Body of pancreas (tissue), 4 donors: ENCODE results near the gene LOXL3. TPM values are rescaled to one million over a fixed set of nuclear protein-coding genes. Genes with fewer than 3 reads are reported as not detected.

Source experiments
- ATAC-seq: fragments of 150-250 bp; one replicate; pipeline ENCODE4 v1.9.1; 2016
- DNase-seq, 4 donors: peaks; one replicate each; pipeline ENCODE4 v3.0.0-alpha.2; 2019
- H3K27ac ChIP-seq, 4 donors: fragments of 200-600 bp; sonication (generic); 1 replicate in 3 of 4; 2 replicates in 1 of 4; pipeline versions ENCODE4 v1.5.1 to v1.6.1; 2016 to 2019; ENCODE audit warnings: mild to moderate bottlenecking in 1 of 4, mixed read lengths in 1 of 4, moderate library complexity in 1 of 4
- H3K27me3 ChIP-seq, 2 donors: fragments of 200-600 bp; sonication (generic); one replicate each; pipeline ENCODE4 v1.6.0; 2016; ENCODE audit warnings: mild to moderate bottlenecking in 1 of 2
- H3K36me3 ChIP-seq, 2 donors: fragments of 200-600 bp; sonication (generic); replicated peaks in 1 of 2; 2 replicates each; pipeline ENCODE4 v1.5.1; 2016; ENCODE audit warnings: low read depth in 2 of 2; ENCODE audit not compliant: insufficient read depth in 1 of 2
- H3K4me1 ChIP-seq: fragments of 200-600 bp; sonication (generic); one replicate; pipeline ENCODE4 v1.6.0; 2016
- H3K4me3 ChIP-seq, 2 donors: fragments of 200-600 bp; sonication (generic); 1 replicate in 1 of 2; 2 replicates in 1 of 2; pipeline ENCODE4 v1.5.1; 2016 to 2019
- H3K9me3 ChIP-seq, 3 donors: fragments of 200-600 bp; sonication (generic); 1 replicate in 2 of 3; 2 replicates in 1 of 3; pipeline ENCODE4 v1.5.1; 2016
- CTCF ChIP-seq, 7 experiments: fragments of 450-650 bp in 4 of 7; fragments of 200-600 bp in 3 of 7; sonication (generic) in 3 of 7; IDR thresholded peaks; one replicate each; pipeline ENCODE4 v1.5.1; 2016 to 2019; ENCODE audit warnings: antibody characterized with exemption in 7 of 7
- POLR2A ChIP-seq, 3 donors: fragments of 450-650 bp; IDR thresholded peaks; one replicate each; pipeline ENCODE4 v1.6.1; 2016; ENCODE audit warnings: antibody characterized with exemption in 3 of 3, mild to moderate bottlenecking in 2 of 3
- WGBS, 2 donors: methylation state at CpG; one replicate each; pipeline ENCODE4 v1.1.5; 2017; 5-methylcytosine and 5-hydroxymethylcytosine counted together
- intact Hi-C: fragments of 100-400 bp; cut with DNase I; formaldehyde crosslinking; loops from one replicate; pipeline ENCODE4 v1.15.1; 2023
- total RNA-seq, 2 donors: library from RNA; depleted of rRNA; stranded (reverse); fragments of >200 nt; gene quantifications; one replicate each; pipeline ENCODE4 v1.1.0, GENCODE V29; 2016

Gene LOXL3
- total RNA-seq, 2 donors from 2014 or later: 0.33 to 3.1 TPM

GRCh38 chr2:74493546-74493945, 60.2 kb downstream of the LOXL3 start:
- H3K36me3 ChIP-seq: peaks cover 0 to 28% of the 10 kb centered on the region in 2 donors
- ATAC-seq: no peak

DNA sequence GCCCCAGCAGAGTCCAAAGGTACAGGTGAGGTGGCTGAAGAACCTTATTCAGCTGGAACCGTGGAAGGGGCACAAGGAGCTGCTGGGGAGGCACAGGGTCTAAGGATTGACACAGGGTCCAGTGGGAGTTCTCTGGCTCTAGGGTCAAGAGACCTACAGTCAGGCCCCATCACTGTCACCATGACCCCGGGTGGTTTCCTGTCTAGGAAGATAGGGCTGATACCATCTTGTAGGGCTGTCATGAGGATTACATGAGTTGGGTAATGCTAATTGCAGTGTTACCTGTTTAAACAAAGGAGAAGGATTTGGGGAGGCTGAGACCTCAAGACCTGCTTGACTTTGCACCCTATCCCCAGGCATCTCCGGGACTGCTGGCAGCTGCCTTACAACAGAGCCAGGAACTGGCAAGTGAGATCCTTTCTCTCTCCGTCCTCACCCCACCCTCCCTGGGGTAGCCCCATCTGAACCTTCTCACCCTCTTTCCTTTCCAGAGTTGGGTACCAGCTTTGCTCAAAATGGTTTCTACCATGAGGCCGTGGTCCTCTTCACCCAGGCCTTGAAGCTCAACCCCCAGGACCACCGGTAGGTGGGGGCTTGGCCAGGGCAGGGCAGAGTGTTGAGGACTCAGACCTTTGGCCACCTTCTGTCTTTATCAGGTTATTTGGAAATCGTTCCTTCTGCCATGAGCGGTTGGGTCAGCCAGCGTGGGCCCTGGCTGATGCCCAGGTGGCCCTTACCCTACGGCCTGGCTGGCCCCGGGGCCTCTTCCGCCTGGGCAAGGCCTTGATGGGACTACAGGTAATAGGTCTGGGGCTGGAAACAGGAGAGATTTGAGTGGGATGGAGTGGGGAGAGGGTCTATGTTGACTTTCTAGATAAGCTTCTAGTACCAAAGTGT, 61.8 kb downstream of the LOXL3 start:
- DNase-seq: no peak
- H3K36me3 ChIP-seq: peaks cover 0 to 28% of the 10 kb centered on the region in 2 donors

More at GRCh38 chr2:74493546-74493945, 60.2 kb downstream of the LOXL3 start:
- intact Hi-C loops: loop anchor here (5.0 kb wide), 2 partner anchors 34 to 94 kb away; partner anchors contain the start of genes AUP1, DQX1 and HTRA2
- no peaks in the 10 kb centered on the region for H3K27me3 ChIP-seq
- TF ChIP-seq CTCF (IDR thresholded peaks at IDR 0.05) (no peak), POLR2A (IDR thresholded peaks at IDR 0.05) (no peak)
- no peaks in the 10 kb centered on the region for H3K9me3 ChIP-seq
- no peak overlapping the region for H3K27ac ChIP-seq
- H3K4me3 ChIP-seq: no peak overlapping the region
- 93% methylated on average over 3 of the region's 3 CpGs for WGBS, 2 donors
- DNase-seq: no peak
- H3K4me1 ChIP-seq: peaks cover 11% of the 10 kb centered on the region

GRCh38 chr2:74489906-74490305, 63.8 kb downstream of the LOXL3 start:
- H3K9me3 ChIP-seq: no peaks in the 10 kb centered on the region
- ATAC-seq (no peak), DNase-seq (no peak)
- TF ChIP-seq POLR2A (IDR thresholded peaks at IDR 0.05): no peak
- no peak for TF ChIP-seq CTCF (IDR thresholded peaks at IDR 0.05)
- no peaks in the 10 kb centered on the region for H3K4me1 ChIP-seq
- H3K27ac ChIP-seq: no peak overlapping the region
- H3K27me3 ChIP-seq: no peaks in the 10 kb centered on the region
- intact Hi-C loops: loop anchor here (5.0 kb wide), 3 partner anchors 37 to 97 kb away; partner anchors contain the start of genes AUP1, DQX1 and HTRA2
- WGBS, 2 donors: 94 to 96% methylated on average over 7 to 9 of the region's 9 CpGs
- H3K36me3 ChIP-seq: peaks cover 0 to 28% of the 10 kb centered on the region in 2 donors
- no peak overlapping the region for H3K4me3 ChIP-seq

More for the DNA sequence above, 61.8 kb downstream of the LOXL3 start:
- TF ChIP-seq POLR2A (IDR thresholded peaks at IDR 0.05): no peak
- TF ChIP-seq CTCF (IDR thresholded peaks at IDR 0.05): no peak
- no peaks in the 10 kb centered on the region for H3K27me3 ChIP-seq
- H3K9me3 ChIP-seq: no peaks in the 10 kb centered on the region
- H3K4me3 ChIP-seq: no peak overlapping the region
- 92 to 97% methylated on average over 8 to 12 of the region's 12 CpGs for WGBS, 2 donors
- H3K4me1 ChIP-seq: no peaks in the 10 kb centered on the region
- no peak overlapping the region for H3K27ac ChIP-seq
- no peak for ATAC-seq
- intact Hi-C loops: loop anchor here (5.0 kb wide), 2 partner anchors 35 to 95 kb away; partner anchors contain the start of genes AUP1, DQX1 and HTRA2

DNA sequence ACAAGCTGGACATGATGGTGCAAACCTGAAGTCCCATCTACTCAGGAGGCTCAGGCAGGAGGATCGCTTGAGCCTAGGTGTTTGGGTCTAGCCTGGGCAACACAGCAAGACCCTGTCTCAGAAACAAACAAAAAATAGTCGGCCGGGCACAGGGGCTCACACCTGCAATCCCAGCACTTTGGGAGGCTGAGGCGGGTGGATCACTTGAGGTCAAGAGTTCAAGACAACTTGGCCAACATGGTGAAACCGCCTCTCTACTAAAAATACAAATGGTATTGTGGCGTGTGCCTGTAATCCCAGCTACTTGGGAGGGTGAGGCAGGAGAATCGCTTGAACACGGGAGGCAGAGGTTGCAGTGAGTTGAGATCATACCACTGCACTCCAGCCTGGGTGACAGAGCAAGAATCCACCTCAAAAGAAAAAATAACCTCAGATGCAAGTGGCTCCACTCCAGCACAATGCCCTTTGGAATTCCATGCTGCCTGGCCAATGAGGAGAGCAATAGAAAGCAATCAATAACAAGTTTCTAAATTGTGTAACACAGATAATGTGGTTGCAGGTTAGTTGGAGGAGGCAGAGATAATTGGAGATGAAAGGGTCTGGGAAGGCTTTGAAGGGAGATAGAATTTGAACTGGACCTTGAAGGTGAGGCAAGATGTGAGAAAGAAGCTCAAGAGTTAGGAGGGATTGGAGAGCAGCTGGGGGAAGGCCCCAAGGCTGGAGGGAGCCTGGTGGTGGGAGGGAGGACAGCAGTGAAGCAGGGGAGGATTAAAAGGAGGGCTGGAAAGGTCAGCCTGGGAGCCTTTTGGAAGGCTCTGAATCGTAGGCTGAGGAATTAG, 64.9 kb downstream of the LOXL3 start:
- intact Hi-C loops: loop anchor here (5.0 kb wide), 1 partner anchor 88 kb away; no protein-coding TSS in a partner anchor
- WGBS, 2 donors: 84 to 90% methylated on average over 9 of the region's 9 CpGs
- H3K27ac ChIP-seq: no peak overlapping the region
- TF ChIP-seq CTCF (IDR thresholded peaks at IDR 0.05) (no peak), POLR2A (IDR thresholded peaks at IDR 0.05) (no peak)
- H3K4me1 ChIP-seq: peaks cover 3% of the 10 kb centered on the region
- no peak overlapping the region for H3K4me3 ChIP-seq
- no peaks in the 10 kb centered on the region for H3K27me3 ChIP-seq
- no peak for ATAC-seq
- H3K36me3 ChIP-seq: peaks cover 0 to 28% of the 10 kb centered on the region in 2 donors
- no peaks in the 10 kb centered on the region for H3K9me3 ChIP-seq
- no peak for DNase-seq
